HUDEP-2 (cell line): ENCODE measurements around the gene DTL.

Source experiments
- DNase-seq, 76 experiments: peaks; one replicate each; lab custom pipeline; 2025; ENCODE audit not compliant: unreplicated experiment in 76 of 76; lab: John Stamatoyannopoulos, UW

Gene DTL

GRCh38 chr1:212034516-212035122 lies 929 bp upstream of the DTL start:
- DNase-seq, result peak in 7 of 76 experiments; percentile 16 to 73 (median 40)

- DNase-seq, result peak in 5 of 76 experiments; percentile 16 to 45 (median 35)
Observed at GRCh38 chr1:212035835-212036605, 472 bp downstream of the DTL start.

GRCh38 chr1:212037900-212038299 lies 2.4 kb downstream of the DTL start:
- no peak for DNase-seq

GRCh38 chr1:212039622-212040021 lies 4.1 kb downstream of the DTL start:
- DNase-seq, result no peak

- DNase-seq, result no peak
Observed at GRCh38 chr1:212040629-212041412, 5.3 kb downstream of the DTL start.

- no peak for DNase-seq
Observed at GRCh38 chr1:212042436-212042835, 6.9 kb downstream of the DTL start.

- no peak for DNase-seq
Observed at GRCh38 chr1:212044851-212045250, 9.3 kb downstream of the DTL start.

- DNase-seq, result no peak
Observed at GRCh38 chr1:212045981-212046380, 10.4 kb downstream of the DTL start.

GRCh38 chr1:212053993-212054392 lies 18.4 kb downstream of the DTL start:
- no peak for DNase-seq

- DNase-seq, result no peak
Observed at GRCh38 chr1:212055333-212055732, 19.8 kb downstream of the DTL start.

GRCh38 chr1:212060632-212061472 lies 25.3 kb downstream of the DTL start:
- DNase-seq, result no peak

GRCh38 chr1:212062832-212063438 lies 27.4 kb downstream of the DTL start:
- peak in 11 of 76 experiments; percentile 4 to 29 (median 18) for DNase-seq

- DNase-seq, result no peak
Observed at GRCh38 chr1:212067787-212068186, 32.2 kb downstream of the DTL start.

- peak in 10 of 76 experiments; percentile 1 to 33 (median 5) for DNase-seq
Observed at GRCh38 chr1:212070720-212071302, 35.3 kb downstream of the DTL start.

- DNase-seq, result no peak
Observed at GRCh38 chr1:212072047-212072446, 36.5 kb downstream of the DTL start.

- DNase-seq, result no peak
Observed at GRCh38 chr1:212073490-212073889, 37.9 kb downstream of the DTL start.

GRCh38 chr1:212074313-212074712 lies 38.8 kb downstream of the DTL start:
- DNase-seq, result no peak

GRCh38 chr1:212074856-212075255 lies 39.3 kb downstream of the DTL start:
- DNase-seq, result no peak

GRCh38 chr1:212077028-212077427 lies 41.5 kb downstream of the DTL start:
- peak in 1 of 76 experiments; percentile 11 for DNase-seq

- no peak for DNase-seq
Observed at GRCh38 chr1:212078826-212079225, 43.3 kb downstream of the DTL start.
